SH-SY5Y (cell line): ENCODE results near the gene MAP4K1.

ENCODE experiments used
- GATA2 ChIP-seq: IDR thresholded peaks from 2 replicates; pipeline ENCODE4 v1.6.1; 2011; ENCODE audit warnings: mild to moderate bottlenecking, low read depth, low read length
- GATA3 ChIP-seq: IDR thresholded peaks from 2 replicates; pipeline ENCODE4 v1.6.1; 2011; ENCODE audit warnings: low read depth, mild to moderate bottlenecking, low read length, moderate library complexity

DNA sequence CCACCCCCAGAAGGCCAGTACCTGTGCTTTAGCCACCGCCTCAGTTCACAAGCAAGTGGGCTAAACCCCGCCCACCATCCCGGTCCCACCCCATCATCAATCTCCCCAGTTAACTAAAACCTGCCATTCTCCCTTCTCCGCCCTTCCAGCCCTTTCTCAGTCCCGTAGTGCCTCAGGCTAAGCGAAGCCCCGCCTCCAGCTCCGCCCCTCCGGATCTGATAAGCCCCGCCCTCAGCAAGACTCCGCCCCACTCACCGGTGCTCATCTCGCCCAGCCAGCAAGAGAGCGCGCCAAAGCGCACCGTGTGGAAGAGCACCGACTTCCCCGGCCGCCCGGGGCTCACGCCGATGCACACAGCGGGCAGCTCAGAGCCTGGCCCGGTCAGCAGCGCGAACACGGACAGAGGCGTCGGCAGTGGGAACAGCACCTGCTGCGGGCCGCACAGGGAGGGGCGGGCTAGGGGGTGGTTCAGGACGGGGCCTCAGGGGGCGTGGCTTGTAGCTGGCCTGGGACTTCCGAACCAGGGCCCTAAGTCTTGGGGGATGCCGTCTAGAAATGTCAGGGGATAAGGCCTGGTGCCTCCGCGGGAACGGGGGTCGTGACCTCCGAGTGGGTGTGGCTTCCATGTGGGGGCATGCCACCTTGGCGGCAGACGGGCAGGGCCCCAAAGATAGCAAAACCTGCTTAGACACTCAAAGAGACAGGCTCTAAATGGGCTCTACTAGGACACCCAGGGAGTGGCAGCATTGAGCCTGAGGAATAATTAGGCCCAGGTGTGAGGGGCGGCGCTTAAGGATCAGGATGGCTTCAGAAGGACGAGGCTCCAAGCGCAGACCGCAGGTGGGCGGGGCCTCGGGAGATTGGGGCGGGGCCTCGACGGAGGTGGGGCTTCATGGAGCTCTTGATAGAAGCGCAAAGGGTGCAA, 21.4 kb downstream of the MAP4K1 start:
- no peak for TF ChIP-seq GATA3
- TF ChIP-seq GATA2 = no peak
